ENCODE data around the gene SPTBN4.

GRCh38 chr19:40507892-40508291 is 41.1 kb downstream of the SPTBN4 start:
- TF ChIP-seq POLR2AphosphoS5 (IDR thresholded peaks at IDR 0.05) (no peak), CTCF (IDR thresholded peaks at IDR 0.05) (no peak)
